Left ventricle myocardium inferior (tissue), 1 donor: Measurements from ENCODE around the gene TMEM212. TPM values are rescaled to one million over a fixed set of nuclear protein-coding genes. Genes with fewer than 3 reads are reported as not detected.
"Not testable (repeated sequence)": the region's sequence is repeated elsewhere in the genome, so short reads cannot be mapped to it uniquely, and the experiment has no call there.

Experiments used
- DNase-seq: peaks from one replicate; pipeline ENCODE4 v3.0.0-alpha.2; 2020
- H3K27ac ChIP-seq: fragments of 200-600 bp; replicated peaks from 2 replicates; pipeline ENCODE4 v1.8.0; 2021
- H3K27me3 ChIP-seq: fragments of 200-600 bp; 2 replicates; pipeline ENCODE4 v1.8.0; 2021; ENCODE audit warnings: low read depth
- H3K36me3 ChIP-seq: fragments of 200-600 bp; 2 replicates; pipeline ENCODE4 v1.8.0; 2021
- H3K4me1 ChIP-seq: fragments of 200-600 bp; 2 replicates; pipeline ENCODE4 v1.8.0; 2021
- H3K4me3 ChIP-seq: fragments of 200-600 bp; 2 replicates; pipeline ENCODE4 v1.8.0; 2021; ENCODE audit warnings: mild to moderate bottlenecking, moderate library complexity
- H3K9me3 ChIP-seq: fragments of 200-600 bp; replicated peaks from 2 replicates; pipeline ENCODE4 v1.8.0; 2021
- intact Hi-C: fragments of 100-400 bp; cut with micrococcal nuclease; formaldehyde crosslinking; loops from one replicate; pipeline ENCODE4 v1.11.0; 2022
- total RNA-seq: library from RNA; stranded (reverse); fragmentation: NEBNext Ultra II Directional; extraction: Animal tissue kit (Norgen Biotek cat#: 25700); gene quantifications from one replicate; pipeline ENCODE4 v1.2.1, GENCODE V29; 2021
- TF ChIP-seq, protein P1 (sequence below): fragments of 200-600 bp; IDR thresholded peaks from 2 replicates; pipeline ENCODE4 v1.8.0; 2021; ENCODE audit warnings: antibody characterized with exemption, mild to moderate bottlenecking, borderline replicate concordance
- donor health status: DM: no; HTN: yes; CAD: no; lungs with severe emphysema.

TMEM212 gene
- total RNA-seq, 1 donor from 2014 or later: not detected

DNA sequence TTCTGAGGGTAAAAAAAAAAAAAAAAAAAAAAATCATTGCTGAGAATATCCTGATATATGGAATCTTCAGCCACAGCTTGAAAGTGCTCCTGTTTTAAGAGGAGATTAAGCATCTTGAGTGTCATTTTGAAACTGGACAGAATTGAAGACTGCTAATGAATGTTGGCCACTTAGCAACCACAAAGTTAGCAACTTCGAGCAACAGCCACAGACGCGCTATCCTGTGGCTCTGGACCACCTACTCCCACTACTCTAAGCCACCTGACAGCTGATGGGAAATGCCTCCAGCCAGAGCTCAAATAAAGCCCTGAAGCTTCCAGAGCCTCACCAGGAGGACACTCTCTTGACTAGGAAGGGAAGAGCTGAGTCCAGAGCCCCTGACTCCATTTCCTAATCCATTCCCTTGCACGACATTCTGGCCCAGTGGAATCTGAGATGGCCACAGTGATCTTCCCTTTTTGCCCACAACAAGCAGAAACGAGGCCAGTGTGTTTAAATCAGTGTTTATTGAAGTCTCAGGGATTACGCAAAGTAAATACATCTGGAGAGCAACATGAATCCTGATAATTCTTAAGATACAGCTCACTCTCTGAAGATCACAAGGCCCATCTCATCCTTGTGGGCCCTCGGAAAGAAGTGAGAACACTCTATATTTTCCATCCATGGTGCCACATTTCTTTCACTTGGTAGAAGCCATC, 58.6 kb downstream of the TMEM212 start:
- no peak overlapping the region for H3K4me3 ChIP-seq
- H3K9me3 ChIP-seq: no peaks in the 10 kb centered on the region
- H3K27ac ChIP-seq: no peak overlapping the region
- no peaks in the 10 kb centered on the region for H3K4me1 ChIP-seq
- intact Hi-C loops: no loop called here
- no peaks in the 10 kb centered on the region for H3K36me3 ChIP-seq
- no peak for DNase-seq
- TF ChIP-seq, protein P1, sequence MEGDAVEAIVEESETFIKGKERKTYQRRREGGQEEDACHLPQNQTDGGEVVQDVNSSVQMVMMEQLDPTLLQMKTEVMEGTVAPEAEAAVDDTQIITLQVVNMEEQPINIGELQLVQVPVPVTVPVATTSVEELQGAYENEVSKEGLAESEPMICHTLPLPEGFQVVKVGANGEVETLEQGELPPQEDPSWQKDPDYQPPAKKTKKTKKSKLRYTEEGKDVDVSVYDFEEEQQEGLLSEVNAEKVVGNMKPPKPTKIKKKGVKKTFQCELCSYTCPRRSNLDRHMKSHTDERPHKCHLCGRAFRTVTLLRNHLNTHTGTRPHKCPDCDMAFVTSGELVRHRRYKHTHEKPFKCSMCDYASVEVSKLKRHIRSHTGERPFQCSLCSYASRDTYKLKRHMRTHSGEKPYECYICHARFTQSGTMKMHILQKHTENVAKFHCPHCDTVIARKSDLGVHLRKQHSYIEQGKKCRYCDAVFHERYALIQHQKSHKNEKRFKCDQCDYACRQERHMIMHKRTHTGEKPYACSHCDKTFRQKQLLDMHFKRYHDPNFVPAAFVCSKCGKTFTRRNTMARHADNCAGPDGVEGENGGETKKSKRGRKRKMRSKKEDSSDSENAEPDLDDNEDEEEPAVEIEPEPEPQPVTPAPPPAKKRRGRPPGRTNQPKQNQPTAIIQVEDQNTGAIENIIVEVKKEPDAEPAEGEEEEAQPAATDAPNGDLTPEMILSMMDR: no peak
- no peaks in the 10 kb centered on the region for H3K27me3 ChIP-seq

DNA sequence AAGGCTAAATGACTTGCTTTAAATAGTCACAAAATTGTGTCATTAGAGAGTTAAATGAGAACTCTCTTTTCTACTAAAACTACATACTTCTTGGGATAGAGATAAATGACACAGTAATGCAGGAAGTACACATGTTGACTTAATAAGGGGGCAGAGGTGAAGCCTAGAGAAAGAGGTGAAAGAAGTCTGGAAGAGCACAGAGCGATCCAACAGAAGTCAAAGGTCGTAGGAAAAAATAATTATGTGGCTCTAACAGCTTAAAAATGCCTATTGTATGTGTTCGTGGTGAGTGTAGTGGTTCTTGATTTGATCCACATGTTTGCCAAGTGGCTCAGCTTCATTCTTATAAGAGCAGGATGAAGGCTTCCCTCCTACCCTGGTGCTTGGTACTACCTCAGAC, 61.7 kb downstream of the TMEM212 start:
- Histone ChIP-seq H3K27ac (no peak overlapping the region), H3K9me3 (peaks cover 8% of the 10 kb centered on the region), H3K36me3 (no peaks in the 10 kb centered on the region), H3K4me3 (no peak overlapping the region), H3K27me3 (no peaks in the 10 kb centered on the region), H3K4me1 (no peaks in the 10 kb centered on the region)
- intact Hi-C loops: no loop called here
- DNase-seq: no peak
- TF ChIP-seq, protein P1: no peak

DNA sequence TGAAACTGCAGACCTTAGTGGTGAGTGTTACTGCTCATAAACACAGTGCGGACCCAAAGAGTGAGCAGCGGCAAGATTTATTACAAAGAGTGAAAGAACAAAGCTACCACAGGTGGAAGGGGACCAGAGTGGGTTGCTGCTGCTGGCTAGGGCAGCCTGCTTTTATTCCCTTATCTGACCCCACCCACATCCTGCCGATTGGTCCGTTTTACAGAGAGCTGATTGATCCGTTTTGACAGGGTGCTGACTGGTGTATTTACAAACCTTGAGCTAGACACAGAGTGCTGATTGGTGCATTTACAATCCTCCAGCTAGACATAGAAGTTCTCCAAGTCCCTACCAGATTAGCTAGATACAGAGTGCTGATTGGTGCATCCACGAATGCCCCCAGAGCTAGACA, 63.4 kb downstream of the TMEM212 start:
- peaks cover 23% of the 10 kb centered on the region for H3K9me3 ChIP-seq
- DNase-seq, intact Hi-C loops, H3K27me3 ChIP-seq, H3K4me3 ChIP-seq, H3K36me3 ChIP-seq, H3K27ac ChIP-seq, H3K4me1 ChIP-seq: not testable (repeated sequence)

DNA sequence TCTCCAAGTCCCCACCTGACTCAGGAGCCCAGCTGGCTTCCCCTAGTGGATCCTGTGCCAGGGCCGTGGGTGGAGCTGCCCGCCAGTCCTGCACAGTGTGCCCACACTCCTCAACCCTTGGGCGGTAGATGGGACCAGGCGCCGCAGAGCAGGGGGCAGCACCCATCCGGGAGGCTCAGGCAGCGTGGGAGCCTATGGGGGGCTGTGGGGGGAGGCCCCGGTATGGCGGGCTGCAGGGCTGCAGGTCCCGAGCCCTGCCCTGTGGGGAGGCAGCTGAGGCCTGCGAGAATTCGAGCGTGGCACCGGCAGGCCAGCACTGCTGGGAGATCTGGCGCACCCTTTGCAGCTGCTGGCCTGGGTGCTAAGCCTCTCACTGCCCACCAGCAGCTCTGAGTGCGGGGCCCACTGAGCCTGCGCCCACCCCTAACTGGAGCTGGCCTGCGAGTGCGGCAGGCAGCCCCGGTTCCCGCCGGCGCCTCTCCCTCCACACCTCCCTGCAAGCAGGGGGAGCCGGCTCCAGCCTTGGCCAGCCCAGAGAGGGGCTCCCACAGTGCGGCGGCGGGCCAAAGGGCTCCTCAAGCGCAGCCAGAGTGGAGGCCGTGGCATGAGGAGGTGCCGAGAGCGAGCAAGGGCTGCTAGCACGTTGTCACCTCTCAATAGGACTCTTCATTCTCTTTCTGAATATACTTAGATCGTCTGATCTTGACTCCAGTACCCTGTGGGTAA, 64.0 kb downstream of the TMEM212 start:
- Histone ChIP-seq H3K36me3 (no peaks in the 10 kb centered on the region), H3K4me1 (no peaks in the 10 kb centered on the region), H3K27me3 (no peaks in the 10 kb centered on the region), H3K4me3 (no peak overlapping the region), H3K27ac (no peak overlapping the region), H3K9me3 (peaks cover 24% of the 10 kb centered on the region)
- TF ChIP-seq, protein P1: no peak
- intact Hi-C loops: no loop called here
- DNase-seq: no peak

DNA sequence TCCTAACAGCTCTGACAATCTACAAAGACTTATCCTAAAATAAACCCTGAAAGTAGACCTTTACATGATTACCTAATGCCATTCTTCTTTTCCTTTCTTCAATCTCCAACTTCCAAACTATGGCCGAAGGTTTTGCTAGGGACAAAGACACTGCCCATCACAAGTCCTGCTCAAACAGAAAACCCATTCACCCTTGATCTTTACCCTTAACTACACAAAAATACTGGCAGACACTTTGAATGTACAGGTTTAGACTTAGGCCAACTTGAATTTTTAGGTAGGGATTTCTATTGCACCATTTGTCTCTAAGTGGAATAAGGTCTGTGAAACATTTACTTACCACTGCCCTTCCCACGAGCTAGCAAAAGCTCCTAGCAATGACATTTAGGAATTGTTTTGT, 64.6 kb downstream of the TMEM212 start:
- Histone ChIP-seq H3K27ac (no peak overlapping the region), H3K36me3 (no peaks in the 10 kb centered on the region), H3K27me3 (no peaks in the 10 kb centered on the region), H3K9me3 (peaks cover 24% of the 10 kb centered on the region), H3K4me1 (no peaks in the 10 kb centered on the region), H3K4me3 (no peak overlapping the region)
- intact Hi-C loops: no loop called here
- no peak for DNase-seq
- TF ChIP-seq, protein P1: no peak

DNA sequence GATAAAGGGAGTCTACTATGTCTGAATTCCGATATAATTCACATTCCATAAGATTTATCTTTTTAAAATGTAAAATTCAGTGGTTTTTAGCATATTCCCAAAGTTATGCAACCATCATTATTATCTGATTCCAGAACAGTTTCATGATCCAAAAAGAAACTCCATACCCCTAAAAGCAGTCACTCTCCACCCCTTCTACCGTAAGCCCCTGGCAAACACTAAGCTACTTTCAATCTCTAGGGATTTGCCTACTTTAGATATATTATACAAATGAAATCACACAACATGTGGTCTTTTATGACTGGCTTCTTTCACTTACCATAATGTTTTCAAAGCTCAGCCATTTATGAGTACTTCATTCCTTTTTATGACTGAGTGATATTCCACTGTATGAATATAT, 65.6 kb downstream of the TMEM212 start:
- no peaks in the 10 kb centered on the region for H3K27me3 ChIP-seq
- no peaks in the 10 kb centered on the region for H3K4me1 ChIP-seq
- H3K36me3 ChIP-seq: no peaks in the 10 kb centered on the region
- intact Hi-C loops: no loop called here
- DNase-seq: no peak
- H3K9me3 ChIP-seq: peaks cover 24% of the 10 kb centered on the region
- TF ChIP-seq, protein P1: no peak
- no peak overlapping the region for H3K4me3 ChIP-seq
- no peak overlapping the region for H3K27ac ChIP-seq
